Mesendoderm (in vitro differentiated cells): ENCODE measurements around the gene MYO10.
"Not testable (repeated sequence)": the region's sequence is repeated elsewhere in the genome, so short reads cannot be mapped to it uniquely, and the experiment has no call there.

Experiments
- DNase-seq: peaks from one replicate; pipeline ENCODE4 v3.0.0; 2013
- H2AK5ac ChIP-seq: 2 replicates; pipeline ENCODE4 v1.6.1; 2013; ENCODE audit warnings: low read length, inconsistent platforms
- H2BK120ac ChIP-seq: 2 replicates; pipeline ENCODE4 v1.6.1; 2013; ENCODE audit warnings: low read depth, mild to moderate bottlenecking, low read length, moderate library complexity, mixed read lengths
- H2BK15ac ChIP-seq: replicated peaks from 2 replicates; pipeline ENCODE4 v1.6.1; 2013; ENCODE audit warnings: low read depth, mild to moderate bottlenecking, moderate library complexity
- H2BK5ac ChIP-seq: 2 replicates; pipeline ENCODE4 v1.6.1; 2013; ENCODE audit warnings: low read length, inconsistent platforms
- H3K18ac ChIP-seq: 2 replicates; pipeline ENCODE4 v1.6.1; 2013; ENCODE audit warnings: mild to moderate bottlenecking, low read length, mixed read lengths
- H3K23ac ChIP-seq: one replicate; pipeline ENCODE4 v1.6.1; 2013; ENCODE audit warnings: low read length
- H3K27ac ChIP-seq: 2 replicates; pipeline ENCODE4 v1.5.1; 2013; ENCODE audit warnings: low read depth, mild to moderate bottlenecking, inconsistent platforms, low read length, moderate library complexity
- H3K27me3 ChIP-seq: 2 replicates; pipeline ENCODE4 v1.6.1; 2013; ENCODE audit warnings: low read length, control low read depth, mild to moderate bottlenecking, inconsistent platforms; ENCODE audit not compliant: insufficient read depth, poor library complexity
- H3K36me3 ChIP-seq: 2 replicates; pipeline ENCODE4 v1.6.1; 2013; ENCODE audit warnings: low read length, inconsistent platforms; ENCODE audit not compliant: control insufficient read depth, insufficient read depth
- H3K4ac ChIP-seq: one replicate; pipeline ENCODE4 v1.6.1; 2013; ENCODE audit warnings: low read depth, mild to moderate bottlenecking, low read length, moderate library complexity
- H3K4me1 ChIP-seq: 2 replicates; pipeline ENCODE4 v1.6.1; 2013; ENCODE audit warnings: low read depth, low read length, inconsistent platforms; ENCODE audit not compliant: control insufficient read depth
- H3K4me2 ChIP-seq: 2 replicates; pipeline ENCODE4 v1.6.1; 2013; ENCODE audit warnings: low read length
- H3K4me3 ChIP-seq: 2 replicates; pipeline ENCODE4 v1.5.1; 2013; ENCODE audit warnings: mild to moderate bottlenecking, low read length
- H3K56ac ChIP-seq: one replicate; pipeline ENCODE4 v1.6.1; 2013; ENCODE audit warnings: low read length
- H3K79me1 ChIP-seq: 2 replicates; pipeline ENCODE4 v1.6.1; 2013; ENCODE audit warnings: low read length, inconsistent platforms
- H3K79me2 ChIP-seq: 2 replicates; pipeline ENCODE4 v1.6.1; 2013; ENCODE audit warnings: mild to moderate bottlenecking, low read length; ENCODE audit not compliant: control insufficient read depth, insufficient read depth
- H3K9ac ChIP-seq: 2 replicates; pipeline ENCODE4 v1.6.1; 2013; ENCODE audit warnings: low read length, inconsistent platforms
- H4K5ac ChIP-seq: one replicate; pipeline ENCODE4 v1.6.1; 2013; ENCODE audit warnings: low read length
- H4K8ac ChIP-seq: one replicate; pipeline ENCODE4 v1.6.1; 2013; ENCODE audit warnings: low read depth, mild to moderate bottlenecking, control low read depth, low read length, moderate library complexity
- WGBS: extraction: QIAGEN DNeasy Blood & Tissue Kit; methylation state at CpG from one replicate; pipeline ENCODE4 v1.1.7; 2013; ENCODE audit warnings: low lambda C conversion rate, missing lambda C conversion rate; ENCODE audit not compliant: insufficient coverage; ENCODE audit errors: extremely low coverage; 5-methylcytosine and 5-hydroxymethylcytosine counted together

Gene MYO10

GRCh38 chr5:16879191-16879590 is 56.9 kb downstream of the MYO10 start:
- peaks cover 1% of the 10 kb centered on the region for H3K36me3 ChIP-seq
- H2AK5ac ChIP-seq, result no peak overlapping the region
- H3K79me2 ChIP-seq, result peaks cover 6% of the 10 kb centered on the region
- H3K4ac ChIP-seq, result no peak overlapping the region
- peaks cover 7% of the 10 kb centered on the region for H3K4me1 ChIP-seq
- H3K23ac ChIP-seq, result no peak overlapping the region
- H3K79me1 ChIP-seq, result peaks cover 12% of the 10 kb centered on the region
- H2BK15ac ChIP-seq, result peak overlapping the region; percentile 45
- H3K27me3 ChIP-seq, result no peaks in the 10 kb centered on the region
- no peak overlapping the region for H4K8ac ChIP-seq
- no peak overlapping the region for H3K27ac ChIP-seq
- H3K56ac ChIP-seq, result no peak overlapping the region
- H2BK5ac ChIP-seq, result no peak overlapping the region
- H3K9ac ChIP-seq, result no peak overlapping the region
- H3K4me2 ChIP-seq, result no peak overlapping the region
- no peak for DNase-seq
- peak overlapping the region; percentile 60 for H3K18ac ChIP-seq
- H3K4me3 ChIP-seq, result no peak overlapping the region
- no peak overlapping the region for H4K5ac ChIP-seq
- WGBS, result no CpG with 5 or more reads among the region's 1 CpG
- H2BK120ac ChIP-seq, result no peak overlapping the region

DNA sequence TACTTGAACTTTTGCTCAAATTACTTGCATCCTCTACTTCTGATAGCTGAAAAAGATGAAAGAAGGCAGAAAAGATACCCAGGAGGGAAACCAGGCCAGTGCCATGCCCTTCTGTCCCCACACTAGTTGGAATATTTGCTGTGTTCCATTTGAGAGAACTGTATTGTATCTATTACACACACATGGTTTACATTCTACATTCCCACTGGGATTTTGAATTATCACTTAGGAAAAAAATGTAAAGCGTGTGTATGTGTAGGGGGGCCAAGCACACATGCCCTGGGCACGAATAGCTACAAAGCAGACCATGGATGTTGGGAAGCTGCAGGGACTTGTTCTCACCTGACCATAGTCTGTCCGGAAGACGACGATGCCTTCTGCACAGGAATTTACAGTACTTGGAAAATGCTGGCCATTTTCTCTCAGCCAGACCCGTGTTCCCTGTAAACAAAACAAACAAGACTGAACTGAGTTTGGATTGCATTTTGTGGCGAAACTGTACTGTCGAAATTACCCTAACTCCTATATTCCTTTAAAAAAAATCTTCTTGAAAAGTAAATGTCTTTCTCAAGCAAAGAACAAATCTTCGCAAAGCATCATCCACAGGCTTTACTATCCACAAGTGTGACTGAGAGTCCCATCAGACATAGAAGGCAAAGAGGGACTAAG is 58.7 kb downstream of the MYO10 start:
- Histone ChIP-seq H2AK5ac (no peak overlapping the region), H4K5ac (no peak overlapping the region), H3K4me3 (no peak overlapping the region), H3K4me2 (no peak overlapping the region), H2BK120ac (no peak overlapping the region), H3K4ac (no peak overlapping the region), H2BK5ac (no peak overlapping the region), H3K79me1 (peaks cover 9% of the 10 kb centered on the region), H2BK15ac (no peak overlapping the region), H3K9ac (no peak overlapping the region), H3K23ac (no peak overlapping the region), H3K4me1 (peaks cover 7% of the 10 kb centered on the region), H3K36me3 (peaks cover 1% of the 10 kb centered on the region), H3K79me2 (peaks cover 2% of the 10 kb centered on the region), H3K56ac (no peak overlapping the region), H3K18ac (no peak overlapping the region), H3K27ac (no peak overlapping the region), H4K8ac (no peak overlapping the region), H3K27me3 (no peaks in the 10 kb centered on the region)
- WGBS, result no CpG with 5 or more reads among the region's 9 CpGs
- no peak for DNase-seq

- not testable (repeated sequence) for H3K27me3 ChIP-seq, H2BK5ac ChIP-seq, H2BK15ac ChIP-seq, H3K23ac ChIP-seq, H3K56ac ChIP-seq, H2BK120ac ChIP-seq, H3K36me3 ChIP-seq, H3K18ac ChIP-seq, H3K79me2 ChIP-seq, H3K79me1 ChIP-seq, H3K4me2 ChIP-seq, H4K5ac ChIP-seq, H3K9ac ChIP-seq, DNase-seq, H3K27ac ChIP-seq, H3K4me3 ChIP-seq, H4K8ac ChIP-seq, H2AK5ac ChIP-seq, H3K4me1 ChIP-seq
- peak overlapping the region; percentile 36 for H3K4ac ChIP-seq
- WGBS, result no CpG with 5 or more reads among the region's 1 CpG
These were observed 61.7 kb downstream of the MYO10 start for GRCh38 chr5:16874424-16874823.

DNA sequence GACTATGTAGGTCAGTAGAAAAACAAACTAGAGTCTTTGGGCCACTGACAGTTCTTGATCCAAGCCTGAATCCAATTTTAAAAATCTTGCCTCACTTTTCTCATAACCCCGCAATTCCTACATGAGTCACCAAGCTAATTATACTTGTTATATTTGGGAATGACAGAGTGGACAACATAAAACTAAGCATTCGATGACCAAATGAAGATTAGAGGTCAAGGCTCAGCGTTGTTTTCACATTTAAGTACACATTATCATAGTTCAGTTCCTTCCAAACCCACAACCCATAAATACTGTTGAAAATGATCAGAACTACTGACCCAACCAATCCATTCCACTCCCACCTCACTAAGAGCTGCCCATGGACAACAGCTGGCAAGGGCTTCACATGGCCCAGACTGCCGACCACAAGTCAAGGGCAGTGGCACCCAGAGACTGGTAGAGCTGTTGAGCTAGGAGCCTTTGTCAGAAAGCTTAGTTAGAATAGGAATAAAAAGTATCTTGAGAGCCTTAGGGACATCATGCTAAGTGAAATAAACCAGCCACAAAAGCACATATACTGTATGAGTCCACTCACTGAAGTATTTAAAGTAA is 64.2 kb downstream of the MYO10 start:
- no peak overlapping the region for H2AK5ac ChIP-seq
- peaks cover 3% of the 10 kb centered on the region for H3K4me1 ChIP-seq
- no peak overlapping the region for H4K8ac ChIP-seq
- WGBS, result no CpG with 5 or more reads among the region's 4 CpGs
- H3K9ac ChIP-seq, result no peak overlapping the region
- H4K5ac ChIP-seq, result no peak overlapping the region
- H3K79me2 ChIP-seq, result no peaks in the 10 kb centered on the region
- peaks cover 2% of the 10 kb centered on the region for H3K79me1 ChIP-seq
- H2BK15ac ChIP-seq, result no peak overlapping the region
- H3K4ac ChIP-seq, result no peak overlapping the region
- H3K36me3 ChIP-seq, result peaks cover 1% of the 10 kb centered on the region
- no peak overlapping the region for H2BK5ac ChIP-seq
- H3K27me3 ChIP-seq, result no peaks in the 10 kb centered on the region
- H2BK120ac ChIP-seq, result no peak overlapping the region
- H3K27ac ChIP-seq, result peak overlapping the region; percentile 40
- no peak overlapping the region for H3K18ac ChIP-seq
- no peak for DNase-seq
- H3K4me2 ChIP-seq, result no peak overlapping the region
- no peak overlapping the region for H3K4me3 ChIP-seq
- no peak overlapping the region for H3K56ac ChIP-seq
- H3K23ac ChIP-seq, result no peak overlapping the region

DNA sequence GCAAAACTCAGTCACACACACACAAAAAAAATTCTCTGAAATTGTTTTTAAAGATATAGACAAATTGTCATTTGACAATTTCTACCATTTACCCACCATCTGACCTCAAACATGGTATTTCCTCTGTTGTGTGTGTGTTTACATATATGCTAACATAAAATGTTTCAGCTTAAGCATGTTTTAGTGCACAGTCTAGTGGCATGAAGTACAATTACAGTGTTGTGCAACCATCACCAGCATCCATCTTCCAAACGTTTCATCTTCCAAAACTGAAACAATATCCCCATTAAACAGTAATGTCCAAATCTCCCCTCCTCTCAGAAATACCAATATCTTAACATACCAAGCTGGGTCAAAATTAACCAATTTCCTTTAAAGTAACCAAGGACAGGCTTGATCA is 65.2 kb downstream of the MYO10 start:
- Histone ChIP-seq H3K23ac (no peak overlapping the region), H3K4me2 (no peak overlapping the region), H3K56ac (no peak overlapping the region), H3K4ac (no peak overlapping the region), H3K18ac (no peak overlapping the region), H4K5ac (no peak overlapping the region), H3K36me3 (peaks cover 1% of the 10 kb centered on the region), H2AK5ac (no peak overlapping the region), H3K27ac (no peak overlapping the region), H3K9ac (no peak overlapping the region), H3K27me3 (no peaks in the 10 kb centered on the region), H2BK120ac (no peak overlapping the region), H3K4me1 (peaks cover 12% of the 10 kb centered on the region), H3K79me2 (no peaks in the 10 kb centered on the region), H3K79me1 (peaks cover 2% of the 10 kb centered on the region), H2BK5ac (no peak overlapping the region), H2BK15ac (no peak overlapping the region), H4K8ac (no peak overlapping the region), H3K4me3 (no peak overlapping the region)
- WGBS, result no CpG with 5 or more reads among the region's 1 CpG
- no peak for DNase-seq
